ENCODE results near the gene SLCO2A1.

The SLCO2A1 gene

DNA sequence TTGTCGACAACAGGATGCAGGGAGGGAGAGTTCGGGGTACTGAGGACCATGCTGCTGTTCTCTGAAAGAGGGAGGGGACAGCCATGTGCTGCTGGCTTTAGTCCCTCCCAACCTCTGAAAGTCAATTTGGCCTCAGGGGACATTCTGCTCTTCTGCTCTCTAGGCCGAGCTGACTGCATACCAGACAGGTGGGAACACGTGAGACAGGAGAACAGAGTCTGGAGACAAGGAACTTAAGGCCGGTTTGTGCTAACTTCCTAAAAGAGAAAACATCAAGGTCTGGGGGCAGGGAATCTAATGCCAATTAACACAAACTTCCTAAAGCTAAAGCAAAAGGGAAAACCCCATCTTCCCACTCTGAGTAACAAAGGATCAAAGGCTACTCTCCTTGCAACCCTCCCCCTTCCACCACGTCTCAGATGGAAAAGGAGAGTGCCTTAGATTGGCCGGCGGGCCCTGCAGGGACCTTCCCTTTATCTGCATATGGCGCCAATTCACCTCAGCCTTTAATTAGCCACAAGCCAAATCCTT is 41.0 kb downstream of the SLCO2A1 start:
- H3K4me3 ChIP-seq (ENCODE audit: low read depth, low read length) = no peak overlapping the region
- no peak for TF ChIP-seq CTCF (IDR thresholded peaks at IDR 0.05; ENCODE audit: low read depth, low read length, missing control alignments)
- DNase-seq (ENCODE audit: low read depth) = no peak

DNA sequence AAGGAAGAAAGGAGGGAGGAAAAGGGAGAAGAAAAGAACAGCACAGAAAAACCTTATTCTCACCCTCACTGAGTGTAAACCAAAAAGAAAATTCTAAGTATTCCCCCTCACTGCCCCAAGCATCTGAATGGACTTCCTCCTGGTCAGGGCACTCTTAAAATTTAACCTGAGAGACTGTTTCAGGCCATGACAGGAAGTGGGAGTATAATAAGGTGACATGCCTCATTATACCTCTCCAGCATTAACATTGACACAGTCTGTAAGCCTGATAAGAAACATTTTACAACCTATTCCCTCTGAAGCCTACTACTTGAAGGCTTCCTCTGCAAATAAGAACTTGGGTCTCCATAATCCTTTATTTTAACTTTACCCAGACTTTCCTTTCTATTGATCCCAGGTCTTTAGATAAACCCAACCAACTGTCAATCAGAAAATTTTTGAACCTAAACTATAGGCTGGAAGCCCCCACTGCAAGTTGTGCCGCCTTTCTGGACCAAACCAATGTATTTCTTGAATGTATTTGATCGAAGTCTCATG is 41.7 kb downstream of the SLCO2A1 start:
- DNase-seq (ENCODE audit: low read depth) = no peak
- no peak for TF ChIP-seq CTCF (IDR thresholded peaks at IDR 0.05; ENCODE audit: low read depth, low read length, missing control alignments)
- H3K4me3 ChIP-seq (ENCODE audit: low read depth, low read length) = no peak overlapping the region

DNA sequence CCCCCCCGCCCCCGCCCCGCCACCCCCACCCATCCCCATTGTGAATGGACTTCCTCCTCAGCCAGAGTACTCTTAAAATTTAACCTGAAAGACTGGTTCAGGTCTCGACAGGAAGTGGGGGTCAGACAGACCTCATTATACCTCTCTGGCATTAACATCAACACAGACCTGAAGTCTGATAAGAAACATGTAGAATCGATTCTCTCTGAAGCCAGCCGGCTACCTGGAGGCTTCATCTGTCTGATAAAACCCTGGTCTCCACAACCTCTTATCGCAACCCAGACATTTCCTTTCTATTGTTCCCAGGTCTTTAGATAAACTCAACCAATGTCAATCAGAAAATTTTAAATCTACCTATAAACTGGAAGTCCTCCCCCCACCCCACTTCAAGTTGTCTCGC is 42.6 kb downstream of the SLCO2A1 start:
- no peak for TF ChIP-seq CTCF (IDR thresholded peaks at IDR 0.05; ENCODE audit: low read depth, low read length, missing control alignments)
- no peak overlapping the region for H3K4me3 ChIP-seq (ENCODE audit: low read depth, low read length)
- DNase-seq (ENCODE audit: low read depth) = no peak

DNA sequence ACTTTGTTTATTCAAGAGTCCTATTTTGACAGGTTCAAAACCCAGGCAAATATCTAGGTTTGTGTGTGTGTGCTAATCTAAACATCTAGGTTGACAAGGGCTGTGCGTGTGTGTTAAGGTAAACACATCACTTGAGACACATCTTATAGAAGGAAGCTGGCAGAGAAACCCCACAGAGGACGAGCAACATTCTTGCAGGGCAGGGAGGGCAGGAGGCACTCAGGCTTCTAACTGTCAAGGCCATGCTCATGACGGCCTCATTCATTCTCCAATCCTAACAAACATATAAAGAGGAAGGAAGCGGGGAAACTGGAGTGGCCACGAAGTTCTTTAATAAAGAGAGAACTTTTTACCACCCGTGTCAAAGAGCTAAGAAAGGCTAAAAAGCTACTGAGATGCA is 43.4 kb downstream of the SLCO2A1 start:
- TF ChIP-seq CTCF (IDR thresholded peaks at IDR 0.05; ENCODE audit: low read depth, low read length, missing control alignments) = no peak
- no peak overlapping the region for H3K4me3 ChIP-seq (ENCODE audit: low read depth, low read length)
- DNase-seq (ENCODE audit: low read depth) = no peak

DNA sequence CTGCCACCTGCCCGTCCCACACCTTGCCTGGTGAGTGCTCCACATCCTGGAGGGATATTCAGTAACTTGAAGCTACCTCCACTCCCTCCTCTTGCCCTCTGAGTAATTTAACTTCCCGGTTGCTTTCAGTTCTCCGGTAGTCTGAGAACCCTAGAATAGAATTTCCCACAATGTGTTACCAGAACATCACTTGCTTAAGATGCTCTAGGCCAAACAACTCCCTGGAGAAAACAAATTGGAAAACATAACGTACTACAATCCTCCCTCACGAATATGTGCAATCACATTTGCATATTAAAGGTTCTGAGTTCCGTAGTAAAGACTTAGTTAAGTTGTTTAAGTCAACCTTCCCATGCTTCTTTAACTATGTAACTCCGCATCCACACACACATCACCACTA is 44.8 kb downstream of the SLCO2A1 start:
- no peak for DNase-seq (ENCODE audit: low read depth)
- TF ChIP-seq CTCF (IDR thresholded peaks at IDR 0.05; ENCODE audit: low read depth, low read length, missing control alignments) = no peak
- no peak overlapping the region for H3K4me3 ChIP-seq (ENCODE audit: low read depth, low read length)

DNA sequence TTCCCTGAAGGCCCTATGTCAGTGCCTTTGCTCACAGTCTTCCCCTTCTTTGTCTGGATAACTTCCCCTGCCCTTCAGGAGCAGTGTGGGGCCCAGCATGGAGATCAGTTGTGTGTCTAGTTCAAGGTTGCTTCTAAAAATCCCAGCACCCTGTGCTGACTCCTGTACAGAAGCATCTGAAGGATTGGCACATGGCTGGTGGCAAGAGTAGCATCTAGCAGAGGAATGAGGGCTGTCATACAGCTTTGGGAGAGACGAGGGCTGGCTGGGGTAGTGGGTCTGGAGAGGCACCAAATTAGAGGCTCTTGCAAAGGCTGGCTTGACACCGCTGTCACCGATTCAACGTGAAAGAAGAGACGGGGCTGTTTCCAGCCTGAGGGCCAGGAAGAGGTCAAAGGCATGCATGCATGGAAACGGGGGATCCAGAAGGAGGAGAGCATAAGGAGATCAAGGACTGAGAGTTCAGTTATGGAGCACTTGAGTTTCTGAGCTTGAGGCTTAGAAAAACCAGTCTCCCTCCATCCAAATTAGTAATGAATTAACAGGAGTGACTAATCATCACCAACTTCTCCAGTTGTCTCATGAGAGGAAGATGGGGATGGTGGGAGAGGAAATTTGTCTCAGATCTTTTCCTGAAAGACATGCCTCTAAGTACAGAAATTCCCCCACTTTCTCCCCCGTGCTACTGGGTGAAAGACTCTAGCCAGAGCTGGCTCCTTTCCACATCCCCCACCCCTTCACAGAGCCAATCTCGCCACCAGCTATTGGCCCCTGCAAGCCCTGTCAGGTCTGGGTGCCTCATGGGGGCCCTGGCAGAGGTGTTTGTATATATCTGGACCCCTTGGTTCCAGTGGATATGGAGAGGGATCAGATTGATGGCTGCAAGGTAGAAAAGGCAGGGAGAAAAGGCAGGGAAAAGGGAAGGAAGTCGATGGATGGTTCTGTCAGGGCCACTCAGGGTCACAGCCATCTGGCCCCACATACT is 45.9 kb downstream of the SLCO2A1 start:
- no peak for TF ChIP-seq CTCF (IDR thresholded peaks at IDR 0.05; ENCODE audit: low read depth, low read length, missing control alignments)
- no peak for DNase-seq (ENCODE audit: low read depth)
- H3K4me3 ChIP-seq (ENCODE audit: low read depth, low read length) = no peak overlapping the region

All from GM12864 (cell line).